Endothelial cell of umbilical vein (primary cell): ENCODE measurements around the gene KIAA1549.

Experiments
- EZH2 ChIP-seq: IDR thresholded peaks from 2 replicates; pipeline ENCODE4 v1.6.1; 2012; ENCODE audit warnings: borderline replicate concordance, low read depth, mild to moderate bottlenecking, moderate library complexity, low read length, inconsistent platforms; ENCODE audit not compliant: severe bottlenecking
- FOS ChIP-seq: IDR thresholded peaks from 2 replicates; pipeline ENCODE4 v1.6.1; 2011; ENCODE audit warnings: mild to moderate bottlenecking, low read length, moderate library complexity, borderline replicate concordance; ENCODE audit not compliant: insufficient read depth
- GATA2 ChIP-seq: IDR thresholded peaks from 2 replicates; pipeline ENCODE4 v1.7.0; 2011; ENCODE audit warnings: low read depth, mild to moderate bottlenecking, moderate library complexity, mixed read lengths, low read length; ENCODE audit not compliant: insufficient read length, insufficient read depth
- JUN ChIP-seq: IDR thresholded peaks from 2 replicates; pipeline ENCODE4 v1.6.1; 2011; ENCODE audit warnings: borderline replicate concordance, low read depth; ENCODE audit not compliant: insufficient read length, insufficient read depth
- MYC ChIP-seq: IDR thresholded peaks from one replicate; pipeline ENCODE4 v1.6.1; 2011; ENCODE audit warnings: mild to moderate bottlenecking, low read depth, low read length
- POLR2A ChIP-seq: IDR thresholded peaks from 2 replicates; pipeline ENCODE4 v1.6.1; 2012; ENCODE audit warnings: low read depth, mild to moderate bottlenecking, control low read depth, low read length
- POLR2AphosphoS5 ChIP-seq: IDR thresholded peaks from 2 replicates; pipeline ENCODE4 v1.6.1; 2012; ENCODE audit warnings: low read depth, mild to moderate bottlenecking, control low read depth, low read length, moderate library complexity; ENCODE audit not compliant: insufficient read depth
- TF ChIP-seq, protein P1 (sequence below), 2 donors: IDR thresholded peaks; 1 replicate in 1 of 2; 2 replicates in 1 of 2; pipeline ENCODE4 v1.5.1; 2011; ENCODE audit warnings: low read length in 2 of 2, mild to moderate bottlenecking in 2 of 2, moderate library complexity in 2 of 2, control low read depth in 1 of 2, inconsistent platforms in 1 of 2, low read depth in 1 of 2; ENCODE audit not compliant: insufficient read depth in 1 of 2; ENCODE audit errors: extremely low read depth in 1 of 2
- TF ChIP-seq, protein P2 (sequence below): IDR thresholded peaks from 2 replicates; pipeline ENCODE4 v1.6.1; 2011; ENCODE audit not compliant: insufficient read depth, insufficient read length

DNA sequence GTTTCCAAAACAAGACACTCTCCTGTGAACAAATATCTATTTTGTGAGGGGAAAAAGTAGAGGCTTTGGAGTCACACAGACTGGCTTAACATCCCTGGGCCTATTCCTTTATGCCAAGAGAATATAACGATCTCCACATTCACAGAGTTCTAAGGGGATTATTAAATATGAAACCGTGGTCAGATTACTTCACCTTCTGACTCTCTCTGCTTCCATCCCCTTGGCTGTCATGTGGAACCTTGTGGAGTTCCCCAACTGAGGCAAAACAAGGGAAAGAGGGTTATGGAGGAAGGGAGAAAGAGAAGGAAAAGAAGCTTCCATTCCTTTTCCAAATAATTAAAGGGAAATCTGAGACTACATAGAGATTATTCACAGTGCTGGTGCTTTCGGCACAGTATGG, 127.7 kb downstream of the KIAA1549 start:
- TF ChIP-seq POLR2AphosphoS5 (no peak), POLR2A (no peak), MYC (no peak), JUN (no peak), EZH2 (no peak), FOS (no peak), GATA2 (no peak)
- TF ChIP-seq, protein P1, sequence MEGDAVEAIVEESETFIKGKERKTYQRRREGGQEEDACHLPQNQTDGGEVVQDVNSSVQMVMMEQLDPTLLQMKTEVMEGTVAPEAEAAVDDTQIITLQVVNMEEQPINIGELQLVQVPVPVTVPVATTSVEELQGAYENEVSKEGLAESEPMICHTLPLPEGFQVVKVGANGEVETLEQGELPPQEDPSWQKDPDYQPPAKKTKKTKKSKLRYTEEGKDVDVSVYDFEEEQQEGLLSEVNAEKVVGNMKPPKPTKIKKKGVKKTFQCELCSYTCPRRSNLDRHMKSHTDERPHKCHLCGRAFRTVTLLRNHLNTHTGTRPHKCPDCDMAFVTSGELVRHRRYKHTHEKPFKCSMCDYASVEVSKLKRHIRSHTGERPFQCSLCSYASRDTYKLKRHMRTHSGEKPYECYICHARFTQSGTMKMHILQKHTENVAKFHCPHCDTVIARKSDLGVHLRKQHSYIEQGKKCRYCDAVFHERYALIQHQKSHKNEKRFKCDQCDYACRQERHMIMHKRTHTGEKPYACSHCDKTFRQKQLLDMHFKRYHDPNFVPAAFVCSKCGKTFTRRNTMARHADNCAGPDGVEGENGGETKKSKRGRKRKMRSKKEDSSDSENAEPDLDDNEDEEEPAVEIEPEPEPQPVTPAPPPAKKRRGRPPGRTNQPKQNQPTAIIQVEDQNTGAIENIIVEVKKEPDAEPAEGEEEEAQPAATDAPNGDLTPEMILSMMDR (IDR thresholded peaks at IDR 0.05; ENCODE audit: extremely low read depth in 1 of 2, insufficient read depth in 1 of 2, low read depth in 1 of 2, low read length in 2 of 2) = no peak
- TF ChIP-seq, protein P2, sequence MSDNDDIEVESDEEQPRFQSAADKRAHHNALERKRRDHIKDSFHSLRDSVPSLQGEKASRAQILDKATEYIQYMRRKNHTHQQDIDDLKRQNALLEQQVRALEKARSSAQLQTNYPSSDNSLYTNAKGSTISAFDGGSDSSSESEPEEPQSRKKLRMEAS = no peak
